Measurements from ENCODE around the gene CDC42EP5.
"Not testable (repeated sequence)": the region's sequence is repeated elsewhere in the genome, so short reads cannot be mapped to it uniquely, and the experiment has no call there.

GRCh38 chr19:54466110-54466480 lies 7.0 kb downstream of the CDC42EP5 start:
- TF ChIP-seq CTCF (IDR thresholded peaks at IDR 0.05); EZH2 (IDR thresholded peaks at IDR 0.05; ENCODE audit: borderline replicate concordance, insufficient read depth, low read depth, low read length, poor library complexity, severe bottlenecking): not testable (repeated sequence)

Measured in B cell (primary cell).